ENCODE measurements around the gene SELENOW.

DNA sequence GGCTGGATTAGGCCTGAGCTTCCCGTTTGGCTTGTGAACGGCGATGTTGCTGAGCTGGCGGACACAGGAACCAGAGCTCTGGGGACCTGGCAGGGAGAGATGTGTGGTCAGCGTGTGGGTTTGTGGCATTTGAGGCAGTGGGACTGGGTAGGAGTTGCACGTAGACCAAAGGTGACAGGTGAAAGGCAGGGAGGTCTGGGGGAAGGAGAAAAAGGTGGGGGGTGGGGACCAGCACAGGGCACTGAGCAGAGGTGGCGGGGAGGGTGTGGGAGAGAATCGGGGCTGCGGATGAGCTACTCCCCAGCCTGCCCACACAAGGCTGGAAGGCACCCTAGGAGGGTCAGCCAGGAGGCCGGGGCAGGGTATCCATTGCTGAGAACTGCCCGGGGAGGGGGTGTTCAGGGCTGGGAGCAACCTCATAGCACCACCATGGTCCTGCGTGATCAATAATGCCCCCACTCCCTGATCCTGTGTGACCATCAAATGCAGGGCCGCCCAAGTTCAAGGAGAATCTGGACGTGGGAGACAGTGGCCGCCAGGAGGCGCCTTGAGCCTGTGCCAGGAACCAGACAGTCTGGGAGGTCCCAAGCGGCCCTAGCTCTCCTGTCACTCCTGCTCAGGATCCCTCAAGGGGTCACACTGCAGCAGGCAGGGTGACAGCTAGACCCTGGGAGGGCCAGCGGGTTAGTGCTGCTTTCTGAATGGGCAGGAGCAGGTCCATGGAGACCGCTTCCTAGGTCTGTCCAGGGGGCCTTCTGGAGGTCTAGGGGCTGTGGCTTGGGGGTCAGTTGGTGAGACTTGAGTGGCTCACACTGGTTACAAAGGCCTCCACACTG lies 12.8 kb upstream of the SELENOW start:
- no peak for TF ChIP-seq ZNF274 (IDR thresholded peaks at IDR 0.05; ENCODE audit: low read depth, low read length)
- no peak for TF ChIP-seq YY1 (IDR thresholded peaks at IDR 0.05; ENCODE audit: insufficient read depth, insufficient read length)

All from NT2/D1 (cell line).